GM12878 (cell line): ENCODE measurements around the gene WNK2. TPM values are rescaled to one million over a fixed set of nuclear protein-coding genes. Genes with fewer than 3 reads are reported as not detected.

ENCODE experiments used
- ATAC-seq: fragments of 200-7000 bp; cut with Tn5 transposase; 3 replicates; pipeline ENCODE4 v1.9.1; 2020; ENCODE audit warnings: mild to moderate bottlenecking, moderate library complexity
- BruUV-seq: library from RNA; stranded (reverse); fragments of 400-500 nt; replicated peaks from 2 replicates; lab custom pipeline; 2021; lab: Mats Ljungman, UMichigan
- CTCF ChIA-PET: fragments of 300-600 bp; sonication (Branson Sonifier 250); formaldehyde crosslinking; extraction: SDS; loops from one replicate; lab custom pipeline; 2021; ENCODE audit warnings: inconsistent platforms; lab: Yijun Ruan, JAX
- POLR2A ChIA-PET: fragments of 350-600 bp; formaldehyde crosslinking; extraction: SDS; loops from one replicate; lab custom pipeline; 2021; ENCODE audit warnings: inconsistent platforms; lab: Charles Lee
- RAD21 ChIA-PET: fragments of 300-600 bp; sonication (Branson Sonifier 250); formaldehyde crosslinking; loops from one replicate; lab custom pipeline; 2023; ENCODE audit warnings: antibody characterized with exemption; ENCODE audit not compliant: unreplicated experiment; lab: Charles Lee
- SMC1A ChIA-PET: fragments of 300-600 bp; sonication (Branson Sonifier 250); formaldehyde crosslinking; loops from one replicate; lab custom pipeline; 2023; ENCODE audit not compliant: unreplicated experiment, uncharacterized antibody; lab: Charles Lee
- DNase-seq: peaks from one replicate; pipeline ENCODE4 v3.0.0-alpha.2; 2011; ENCODE audit warnings: low read depth, low spot score
- FAIRE-seq: peaks from 3 replicates; lab custom pipeline; 2011; peaks lifted over from hg19 to GRCh38; lab: Jason Lieb, UNC
- H2AFZ ChIP-seq: 2 replicates; pipeline ENCODE4 v1.6.0; 2011; ENCODE audit warnings: low read depth, low read length, control low read depth; ENCODE audit not compliant: control insufficient read depth
- H3K27ac ChIP-seq: 2 replicates; pipeline ENCODE4 v1.5.1; 2011; ENCODE audit warnings: control low read depth; ENCODE audit not compliant: control insufficient read depth, insufficient read depth
- H3K27me3 ChIP-seq, 2 experiments: replicated peaks in 1 of 2; 2 replicates each; pipeline versions ENCODE4 v1.6.0 to v1.6.1; 2011; ENCODE audit warnings: low read length in 1 of 2; ENCODE audit not compliant: control insufficient read depth in 2 of 2, insufficient read depth in 2 of 2
- H3K36me3 ChIP-seq, 2 experiments: 2 replicates each; pipeline ENCODE4 v1.5.1; 2011; ENCODE audit warnings: low read length in 1 of 2; ENCODE audit not compliant: control insufficient read depth in 2 of 2, insufficient read depth in 2 of 2
- H3K4me1 ChIP-seq: 2 replicates; pipeline ENCODE4 v1.6.1; 2011; ENCODE audit warnings: mild to moderate bottlenecking, low read length, moderate library complexity, mixed read lengths; ENCODE audit not compliant: control insufficient read depth, insufficient read depth
- H3K4me2 ChIP-seq: 2 replicates; pipeline ENCODE4 v1.6.0; 2011; ENCODE audit warnings: control low read depth; ENCODE audit not compliant: control insufficient read depth, insufficient read depth
- H3K4me3 ChIP-seq: fragments of 200-600 bp; sonication (generic); 2 replicates; pipeline ENCODE4 v1.5.1; 2016
- H3K79me2 ChIP-seq: 2 replicates; pipeline ENCODE4 v1.6.0; 2011; ENCODE audit warnings: low read length; ENCODE audit not compliant: control insufficient read depth, insufficient read depth
- H3K9ac ChIP-seq: 2 replicates; pipeline ENCODE4 v1.8.0; 2011; ENCODE audit warnings: low read length, control low read depth, mixed read lengths; ENCODE audit not compliant: control insufficient read depth, insufficient read depth
- H3K9me3 ChIP-seq: replicated peaks from 3 replicates; pipeline ENCODE4 v1.5.1; 2011; ENCODE audit warnings: mild to moderate bottlenecking, low read length; ENCODE audit not compliant: control insufficient read depth, insufficient read depth
- H4K20me1 ChIP-seq: 2 replicates; pipeline ENCODE4 v1.6.0; 2011; ENCODE audit not compliant: control insufficient read depth, insufficient read depth
- CHD1 ChIP-seq: IDR thresholded peaks from 2 replicates; pipeline ENCODE4 v1.6.1; 2012; ENCODE audit warnings: low read depth, low read length, improper control_type of control experiment
- CREB1 ChIP-seq: IDR thresholded peaks from 2 replicates; pipeline ENCODE4 v1.6.1; 2012; ENCODE audit warnings: low read depth, mild to moderate bottlenecking, inconsistent platforms
- CREM ChIP-seq: IDR thresholded peaks from 2 replicates; pipeline ENCODE4 v1.6.1; 2014; ENCODE audit warnings: antibody characterized with exemption, low read depth
- DPF2 ChIP-seq: fragments of 450-650 bp; IDR thresholded peaks from 2 replicates; pipeline ENCODE4 v1.6.1; 2017; ENCODE audit warnings: mild to moderate bottlenecking
- FOXK2 ChIP-seq: fragments of 450-650 bp; IDR thresholded peaks from 2 replicates; pipeline ENCODE4 v1.6.1; 2017; ENCODE audit warnings: mild to moderate bottlenecking, moderate library complexity
- GABPA ChIP-seq: IDR thresholded peaks from 2 replicates; pipeline ENCODE4 v1.6.1; 2014; ENCODE audit warnings: antibody characterized with exemption, low read depth, mild to moderate bottlenecking, inconsistent platforms
- HCFC1 ChIP-seq: fragments of 150-350 bp; IDR thresholded peaks from 2 replicates; pipeline ENCODE4 v1.6.1; 2014; ENCODE audit warnings: low read length
- HDAC2 ChIP-seq: fragments of 200-600 bp; sonication (generic); IDR thresholded peaks from 2 replicates; pipeline ENCODE4 v1.6.1; 2017
- JUNB ChIP-seq: IDR thresholded peaks from 2 replicates; pipeline ENCODE4 v1.6.1; 2016; ENCODE audit warnings: antibody characterized with exemption, mild to moderate bottlenecking
- MEF2A ChIP-seq: IDR thresholded peaks from 2 replicates; pipeline ENCODE4 v1.6.1; 2011; ENCODE audit warnings: low read depth, mild to moderate bottlenecking, low read length, moderate library complexity; ENCODE audit not compliant: insufficient read depth
- MXI1 ChIP-seq: fragments of 150-350 bp; IDR thresholded peaks from 2 replicates; pipeline ENCODE4 v1.6.1; 2011; ENCODE audit warnings: low read depth, mild to moderate bottlenecking, inconsistent platforms, low read length, improper control_type of control experiment
- PAX8 ChIP-seq: fragments of 450-650 bp; IDR thresholded peaks from 2 replicates; pipeline ENCODE4 v1.6.1; 2017; ENCODE audit warnings: mild to moderate bottlenecking, moderate library complexity
- RB1 ChIP-seq: fragments of 450-650 bp; formaldehyde crosslinking; IDR thresholded peaks from 2 replicates; pipeline ENCODE4 v1.6.1; 2017; ENCODE audit warnings: mild to moderate bottlenecking, borderline replicate concordance
- SREBF1 ChIP-seq: IDR thresholded peaks from 2 replicates; pipeline ENCODE4 v1.6.1; 2012; ENCODE audit warnings: mild to moderate bottlenecking, low read length
- SUPT20H ChIP-seq: IDR thresholded peaks from 2 replicates; pipeline ENCODE4 v1.6.1; 2011; ENCODE audit warnings: low read depth, mild to moderate bottlenecking, low read length, moderate library complexity, borderline replicate concordance; ENCODE audit not compliant: control insufficient read depth
- TBL1XR1 ChIP-seq: IDR thresholded peaks from 2 replicates; pipeline ENCODE4 v1.6.1; 2012; ENCODE audit warnings: low read depth, low read length, improper control_type of control experiment
- ZNF217 ChIP-seq: fragments of 450-650 bp; IDR thresholded peaks from 2 replicates; pipeline ENCODE4 v1.6.1; 2017; ENCODE audit warnings: antibody characterized with exemption, mild to moderate bottlenecking
- ZNF24 ChIP-seq: fragments of 450-650 bp; IDR thresholded peaks from 2 replicates; pipeline ENCODE4 v1.6.1; 2017; ENCODE audit warnings: antibody characterized with exemption, mild to moderate bottlenecking
- ZNF687 ChIP-seq: fragments of 450-650 bp; IDR thresholded peaks from 2 replicates; pipeline ENCODE4 v1.6.1; 2017; ENCODE audit warnings: mild to moderate bottlenecking, moderate library complexity
- WGBS: methylation state at CpG from one replicate; pipeline ENCODE4 v1.1.6; 2016; ENCODE audit warnings: low lambda C conversion rate; ENCODE audit not compliant: insufficient replicate concordance, insufficient coverage; ENCODE audit errors: missing lambda C conversion rate; 5-methylcytosine and 5-hydroxymethylcytosine counted together
- in situ Hi-C: fragments of 300-500 bp; cut with MboI; formaldehyde crosslinking; loops from 9 replicates; pipeline ENCODE4 v1.14.3; 2018; ENCODE audit warnings: mixed read lengths
- intact Hi-C: fragments of 100-400 bp; cut with micrococcal nuclease; formaldehyde crosslinking; loops from one replicate; pipeline ENCODE4 v1.14.2; 2022; ENCODE audit not compliant: unreplicated experiment
- polyA plus RNA-seq, 11 experiments: library from polyadenylated mRNA; depleted of rRNA in 4 of 11; unstranded in 6 of 11; stranded (reverse) in 5 of 11; fragments of >200 nt; fragmentation: Nextera tagmentation in 4 of 11; fragmentation: Illumina TruSeq in 1 of 11; extraction: Ambion mirVana in 4 of 11; extraction: Trizol in 1 of 11; gene quantifications; 1 replicate in 1 of 11; 2 replicates in 10 of 11; pipeline versions ENCODE4 v1.2.1 to v1.2.3, GENCODE V29; 2011 to 2016; ENCODE audit warnings: inconsistent platforms in 2 of 11, missing spikeins in 2 of 11, low read depth in 1 of 11
- total RNA-seq, 4 experiments: library from RNA; depleted of rRNA in 3 of 4; stranded (reverse); fragments of >200 nt in 3 of 4; fragmentation: Illumina TruSeq in 1 of 4; extraction: Trizol in 1 of 4; gene quantifications; 2 replicates each; pipeline versions ENCODE4 v1.2.1 to v1.2.3, GENCODE V29; 2013 to 2021

The WNK2 gene
- total and polyA plus RNA-seq, 10 of the 15 experiments (the other 5 are each of a cell fraction or from before 2014, with no cell fraction given): 0.15 TPM; not detected in 9

- 0% methylated on average over 3 of the region's 3 CpGs for WGBS
- ATAC-seq: no peak
- BruUV-seq: no TSS peak
- POLR2A ChIA-PET: no interaction called here
- TF ChIP-seq TBL1XR1 (no peak), HCFC1 (no peak), SUPT20H (no peak), CHD1 (no peak), RB1 (no peak), MEF2A (no peak), JUNB (no peak), CREM (no peak), MXI1 (no peak), CREB1 (no peak), HDAC2 (no peak), DPF2 (no peak), ZNF217 (no peak), ZNF687 (no peak), FOXK2 (no peak), ZNF24 (no peak), SREBF1 (no peak), GABPA (no peak), PAX8 (no peak)
- Histone ChIP-seq H3K4me3 (no peak overlapping the region), H3K4me1 (no peaks in the 10 kb centered on the region), H2AFZ (no peak overlapping the region), H3K27me3 (peaks cover 2 to 6% of the 10 kb centered on the region in 2 experiments; a peak in 2 of 4 replicates), H3K4me2 (no peak overlapping the region), H3K9me3 (no peaks in the 10 kb centered on the region), H4K20me1 (no peaks in the 10 kb centered on the region), H3K9ac (no peak overlapping the region), H3K79me2 (no peaks in the 10 kb centered on the region), H3K27ac (no peak overlapping the region), H3K36me3 (no peaks in the 10 kb centered on the region)
- intact Hi-C loops: no loop called here
- FAIRE-seq: no peak
- SMC1A ChIA-PET: no interaction called here
- in situ Hi-C loops: no loop called here
- CTCF ChIA-PET: no interaction called here
- RAD21 ChIA-PET: no interaction called here
- no peak for DNase-seq
Observed at GRCh38 chr9:93174976-93175375, 9.0 kb upstream of the WNK2 start.
